GM21528 (cell line): Measurements from ENCODE around the gene NUPR1.
"Not testable (repeated sequence)": the region's sequence is repeated elsewhere in the genome, so short reads cannot be mapped to it uniquely, and the experiment has no call there.

ENCODE experiments used
- ATAC-seq: cut with Tn5 transposase; IDR thresholded peaks from one replicate; pipeline ENCODE4 v1.9.1; 2021; ENCODE audit warnings: mild to moderate bottlenecking, moderate library complexity; ENCODE audit not compliant: unreplicated experiment, low FRiP score

NUPR1 gene

GRCh38 chr16:28555561-28555960 is 16.8 kb upstream of the NUPR1 start:
- no peak for ATAC-seq

- ATAC-seq = peak; percentile 6
These were observed 16.1 kb upstream of the NUPR1 start for GRCh38 chr16:28554634-28555423.

- peak; percentile 74 for ATAC-seq
These were observed 15.2 kb upstream of the NUPR1 start, which contains the start of gene SGF29 for GRCh38 chr16:28553776-28554633. Gene SGF29 (plus strand): TSS chr16:28553920. CDS start chr16:28581070, 27,150 bp downstream.

GRCh38 chr16:28549301-28549899 is 10.6 kb upstream of the NUPR1 start:
- no peak for ATAC-seq

- ATAC-seq = no peak
These were observed 9.6 kb upstream of the NUPR1 start for GRCh38 chr16:28548306-28548802.

GRCh38 chr16:28546626-28547025 is 7.9 kb upstream of the NUPR1 start:
- no peak for ATAC-seq

GRCh38 chr16:28545964-28546363 is 7.2 kb upstream of the NUPR1 start:
- not testable (repeated sequence) for ATAC-seq

- ATAC-seq = no peak
These were observed 6.2 kb upstream of the NUPR1 start for GRCh38 chr16:28544998-28545397.

- no peak for ATAC-seq
These were observed 4.3 kb upstream of the NUPR1 start for GRCh38 chr16:28543072-28543471.

GRCh38 chr16:28542646-28543045 is 3.9 kb upstream of the NUPR1 start:
- ATAC-seq = no peak

- no peak for ATAC-seq
These were observed 1.6 kb upstream of the NUPR1 start for GRCh38 chr16:28540346-28540745.

- no peak for ATAC-seq
These were observed 626 bp downstream of the NUPR1 start for GRCh38 chr16:28537964-28538732.

- ATAC-seq = no peak
These were observed 1.7 kb downstream of the NUPR1 start for GRCh38 chr16:28537076-28537475.

- no peak for ATAC-seq
These were observed 4.0 kb downstream of the NUPR1 start for GRCh38 chr16:28534542-28535373.

GRCh38 chr16:28532940-28533647 is 5.7 kb downstream of the NUPR1 start:
- no peak for ATAC-seq

- no peak for ATAC-seq
These were observed 6.7 kb downstream of the NUPR1 start for GRCh38 chr16:28531777-28532744.

- no peak for ATAC-seq
These were observed 9.7 kb downstream of the NUPR1 start for GRCh38 chr16:28529124-28529523.

- no peak for ATAC-seq
These were observed 10.3 kb downstream of the NUPR1 start for GRCh38 chr16:28528463-28528867.
